ENCODE measurements around the gene PEX14.

PEX14 gene

GRCh38 chr1:10652626-10653025 is 177.9 kb downstream of the PEX14 start:
- no peaks in the 10 kb centered on the region for H3K79me2 ChIP-seq (ENCODE audit: insufficient read depth, low read length)
- no peak overlapping the region for H3K27ac ChIP-seq (ENCODE audit: low read depth, low read length)
- H3K27me3 ChIP-seq (ENCODE audit: low read length) = no peaks in the 10 kb centered on the region
- no peak overlapping the region for H3K4me3 ChIP-seq (ENCODE audit: insufficient read depth, low read length, poor library complexity, severe bottlenecking)
- no peak overlapping the region for H3K4me2 ChIP-seq (ENCODE audit: low read depth, low read length, poor library complexity, severe bottlenecking)
- no peak overlapping the region for H2AFZ ChIP-seq (ENCODE audit: low read depth, low read length, severe bottlenecking)
- no peaks in the 10 kb centered on the region for H3K9me3 ChIP-seq (ENCODE audit: insufficient read depth, low read length)
- H3K36me3 ChIP-seq (ENCODE audit: low read length) = no peaks in the 10 kb centered on the region
- no peak for TF ChIP-seq EZH2phosphoT487 (conservative IDR thresholded peaks at IDR 0.05; ENCODE audit: low read length)
- TF ChIP-seq CTCF (IDR thresholded peaks at IDR 0.05; ENCODE audit: insufficient read depth, low read length, poor library complexity, severe bottlenecking) = no peak
- H3F3A ChIP-seq (ENCODE audit: insufficient read depth) = no peaks in the 10 kb centered on the region
- H4K20me1 ChIP-seq (ENCODE audit: low read depth, low read length) = no peaks in the 10 kb centered on the region
- no peak overlapping the region for H3K9ac ChIP-seq (ENCODE audit: low read length)
- H3K9me2 ChIP-seq (replicated peaks; ENCODE audit: insufficient read depth, low read length) = no peaks in the 10 kb centered on the region

- no peaks in the 10 kb centered on the region for H3K27me3 ChIP-seq (ENCODE audit: low read length)
- H3K9me3 ChIP-seq (ENCODE audit: insufficient read depth, low read length) = no peaks in the 10 kb centered on the region
- no peaks in the 10 kb centered on the region for H3K79me2 ChIP-seq (ENCODE audit: insufficient read depth, low read length)
- H3K36me3 ChIP-seq (ENCODE audit: low read length) = no peaks in the 10 kb centered on the region
- no peak overlapping the region for H3K27ac ChIP-seq (ENCODE audit: low read depth, low read length)
- H3K4me3 ChIP-seq (ENCODE audit: insufficient read depth, low read length, poor library complexity, severe bottlenecking) = no peak overlapping the region
- H3K4me2 ChIP-seq (ENCODE audit: low read depth, low read length, poor library complexity, severe bottlenecking) = no peak overlapping the region
- TF ChIP-seq EZH2phosphoT487 (conservative IDR thresholded peaks at IDR 0.05; ENCODE audit: low read length) = no peak
- TF ChIP-seq CTCF (IDR thresholded peaks at IDR 0.05; ENCODE audit: insufficient read depth, low read length, poor library complexity, severe bottlenecking) = no peak
- H3F3A ChIP-seq (ENCODE audit: insufficient read depth) = no peaks in the 10 kb centered on the region
- no peak overlapping the region for H3K9ac ChIP-seq (ENCODE audit: low read length)
- H4K20me1 ChIP-seq (ENCODE audit: low read depth, low read length) = no peaks in the 10 kb centered on the region
- H3K9me2 ChIP-seq (replicated peaks; ENCODE audit: insufficient read depth, low read length) = no peaks in the 10 kb centered on the region
- no peak overlapping the region for H2AFZ ChIP-seq (ENCODE audit: low read depth, low read length, severe bottlenecking)
These were observed 178.8 kb downstream of the PEX14 start for GRCh38 chr1:10653370-10654125.

DNA sequence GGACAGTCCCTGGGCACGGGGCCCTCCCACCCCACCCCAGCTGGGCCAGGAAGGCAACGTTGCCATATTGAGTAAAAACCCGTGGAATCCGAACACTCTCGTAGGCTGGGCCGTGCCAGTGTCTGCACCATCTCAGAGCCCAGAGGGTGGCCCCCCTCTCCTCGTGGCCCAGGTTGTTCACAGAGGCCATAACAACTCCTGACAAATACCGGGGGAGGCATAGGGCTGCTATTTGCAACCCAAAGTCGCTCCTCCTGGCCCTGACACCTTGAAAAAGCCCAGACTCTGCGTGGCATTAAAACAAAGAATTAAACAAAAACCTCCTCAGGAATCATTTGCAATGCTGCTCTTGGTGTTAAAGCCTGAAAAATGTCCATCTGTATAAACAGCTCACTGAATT is 180.3 kb downstream of the PEX14 start:
- Histone ChIP-seq H3K4me2 (ENCODE audit: low read depth, low read length, poor library complexity, severe bottlenecking) (no peak overlapping the region), H3K36me3 (ENCODE audit: low read length) (no peaks in the 10 kb centered on the region), H3K4me3 (ENCODE audit: insufficient read depth, low read length, poor library complexity, severe bottlenecking) (no peak overlapping the region), H3F3A (ENCODE audit: insufficient read depth) (no peaks in the 10 kb centered on the region), H3K9ac (ENCODE audit: low read length) (no peak overlapping the region), H3K9me2 (replicated peaks; ENCODE audit: insufficient read depth, low read length) (no peaks in the 10 kb centered on the region), H2AFZ (ENCODE audit: low read depth, low read length, severe bottlenecking) (no peak overlapping the region), H3K9me3 (ENCODE audit: insufficient read depth, low read length) (no peaks in the 10 kb centered on the region), H4K20me1 (ENCODE audit: low read depth, low read length) (no peaks in the 10 kb centered on the region), H3K27ac (ENCODE audit: low read depth, low read length) (no peak overlapping the region), H3K79me2 (ENCODE audit: insufficient read depth, low read length) (no peaks in the 10 kb centered on the region), H3K27me3 (ENCODE audit: low read length) (no peaks in the 10 kb centered on the region)
- TF ChIP-seq EZH2phosphoT487 (conservative IDR thresholded peaks at IDR 0.05; ENCODE audit: low read length) = no peak
- TF ChIP-seq CTCF (IDR thresholded peaks at IDR 0.05; ENCODE audit: insufficient read depth, low read length, poor library complexity, severe bottlenecking) = no peak
